HEK293 (cell line): Measurements from ENCODE around the gene DNAJB2.

Source experiments
- KLF1 ChIP-seq: fragments of 450-650 bp; formaldehyde crosslinking; IDR thresholded peaks from 2 replicates; pipeline ENCODE4 v1.5.1; 2016; ENCODE audit warnings: missing biosample characterization, missing genetic modification characterization
- REPIN1 ChIP-seq: fragments of 450-650 bp; formaldehyde crosslinking; IDR thresholded peaks from 2 replicates; pipeline ENCODE4 v1.5.1; 2017; ENCODE audit warnings: missing biosample characterization, missing genetic modification characterization, low read depth
- ZBTB7A ChIP-seq: fragments of 450-650 bp; formaldehyde crosslinking; IDR thresholded peaks from 2 replicates; pipeline ENCODE4 v1.5.1; 2016; ENCODE audit warnings: low read depth, missing biosample characterization, missing genetic modification characterization
- ZNF530 ChIP-seq: fragments of 450-650 bp; formaldehyde crosslinking; IDR thresholded peaks from 2 replicates; pipeline ENCODE4 v1.5.1; 2016; ENCODE audit warnings: low read depth, missing biosample characterization, missing genetic modification characterization
- ZNF701 ChIP-seq: fragments of 450-650 bp; formaldehyde crosslinking; IDR thresholded peaks from 2 replicates; pipeline ENCODE4 v1.5.1; 2016; ENCODE audit warnings: missing biosample characterization, missing genetic modification characterization
- ZNF776 ChIP-seq: fragments of 450-650 bp; formaldehyde crosslinking; IDR thresholded peaks from 2 replicates; pipeline ENCODE4 v1.5.0; 2017; ENCODE audit warnings: missing biosample characterization, missing genetic modification characterization, borderline replicate concordance
- TF ChIP-seq, protein P1 (sequence below): fragments of 450-650 bp; formaldehyde crosslinking; IDR thresholded peaks from 2 replicates; pipeline ENCODE4 v1.5.1; 2016; ENCODE audit warnings: missing biosample characterization, missing genetic modification characterization
- TF ChIP-seq, protein P2 (sequence below): fragments of 450-650 bp; formaldehyde crosslinking; IDR thresholded peaks from 2 replicates; pipeline ENCODE4 v1.5.1; 2016; ENCODE audit warnings: missing biosample characterization, missing genetic modification characterization
- TF ChIP-seq, protein P3 (sequence below): fragments of 450-650 bp; formaldehyde crosslinking; IDR thresholded peaks from 2 replicates; pipeline ENCODE4 v1.5.1; 2016; ENCODE audit warnings: missing biosample characterization, missing genetic modification characterization, low read depth

DNA sequence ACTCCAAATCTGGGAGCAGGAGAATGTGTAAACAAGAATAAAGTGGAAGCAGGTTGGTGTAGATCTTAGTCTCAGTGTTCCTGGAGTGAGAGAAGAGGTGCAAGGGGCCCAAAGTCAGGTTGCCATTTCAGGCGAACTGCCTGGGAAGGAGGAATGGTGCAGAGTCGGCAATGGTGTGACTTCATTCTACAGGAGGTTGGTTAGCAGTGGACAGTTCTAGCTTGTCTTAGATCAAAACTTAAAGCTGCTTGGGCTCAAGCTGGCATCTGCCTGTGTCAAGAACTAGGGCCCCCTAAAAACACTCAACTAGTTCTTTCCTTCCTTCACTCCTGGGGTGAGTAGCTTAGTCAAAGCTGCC lies 30.3 kb upstream of the DNAJB2 start:
- TF ChIP-seq ZNF530 (tag by site-specific recombination): no peak
- TF ChIP-seq REPIN1: no peak
- no peak for TF ChIP-seq ZNF776 (tag by site-specific recombination)
- TF ChIP-seq, protein P1, sequence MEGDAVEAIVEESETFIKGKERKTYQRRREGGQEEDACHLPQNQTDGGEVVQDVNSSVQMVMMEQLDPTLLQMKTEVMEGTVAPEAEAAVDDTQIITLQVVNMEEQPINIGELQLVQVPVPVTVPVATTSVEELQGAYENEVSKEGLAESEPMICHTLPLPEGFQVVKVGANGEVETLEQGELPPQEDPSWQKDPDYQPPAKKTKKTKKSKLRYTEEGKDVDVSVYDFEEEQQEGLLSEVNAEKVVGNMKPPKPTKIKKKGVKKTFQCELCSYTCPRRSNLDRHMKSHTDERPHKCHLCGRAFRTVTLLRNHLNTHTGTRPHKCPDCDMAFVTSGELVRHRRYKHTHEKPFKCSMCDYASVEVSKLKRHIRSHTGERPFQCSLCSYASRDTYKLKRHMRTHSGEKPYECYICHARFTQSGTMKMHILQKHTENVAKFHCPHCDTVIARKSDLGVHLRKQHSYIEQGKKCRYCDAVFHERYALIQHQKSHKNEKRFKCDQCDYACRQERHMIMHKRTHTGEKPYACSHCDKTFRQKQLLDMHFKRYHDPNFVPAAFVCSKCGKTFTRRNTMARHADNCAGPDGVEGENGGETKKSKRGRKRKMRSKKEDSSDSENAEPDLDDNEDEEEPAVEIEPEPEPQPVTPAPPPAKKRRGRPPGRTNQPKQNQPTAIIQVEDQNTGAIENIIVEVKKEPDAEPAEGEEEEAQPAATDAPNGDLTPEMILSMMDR: no peak
- no peak for TF ChIP-seq ZNF701 (tag by site-specific recombination)
- TF ChIP-seq, protein P2, sequence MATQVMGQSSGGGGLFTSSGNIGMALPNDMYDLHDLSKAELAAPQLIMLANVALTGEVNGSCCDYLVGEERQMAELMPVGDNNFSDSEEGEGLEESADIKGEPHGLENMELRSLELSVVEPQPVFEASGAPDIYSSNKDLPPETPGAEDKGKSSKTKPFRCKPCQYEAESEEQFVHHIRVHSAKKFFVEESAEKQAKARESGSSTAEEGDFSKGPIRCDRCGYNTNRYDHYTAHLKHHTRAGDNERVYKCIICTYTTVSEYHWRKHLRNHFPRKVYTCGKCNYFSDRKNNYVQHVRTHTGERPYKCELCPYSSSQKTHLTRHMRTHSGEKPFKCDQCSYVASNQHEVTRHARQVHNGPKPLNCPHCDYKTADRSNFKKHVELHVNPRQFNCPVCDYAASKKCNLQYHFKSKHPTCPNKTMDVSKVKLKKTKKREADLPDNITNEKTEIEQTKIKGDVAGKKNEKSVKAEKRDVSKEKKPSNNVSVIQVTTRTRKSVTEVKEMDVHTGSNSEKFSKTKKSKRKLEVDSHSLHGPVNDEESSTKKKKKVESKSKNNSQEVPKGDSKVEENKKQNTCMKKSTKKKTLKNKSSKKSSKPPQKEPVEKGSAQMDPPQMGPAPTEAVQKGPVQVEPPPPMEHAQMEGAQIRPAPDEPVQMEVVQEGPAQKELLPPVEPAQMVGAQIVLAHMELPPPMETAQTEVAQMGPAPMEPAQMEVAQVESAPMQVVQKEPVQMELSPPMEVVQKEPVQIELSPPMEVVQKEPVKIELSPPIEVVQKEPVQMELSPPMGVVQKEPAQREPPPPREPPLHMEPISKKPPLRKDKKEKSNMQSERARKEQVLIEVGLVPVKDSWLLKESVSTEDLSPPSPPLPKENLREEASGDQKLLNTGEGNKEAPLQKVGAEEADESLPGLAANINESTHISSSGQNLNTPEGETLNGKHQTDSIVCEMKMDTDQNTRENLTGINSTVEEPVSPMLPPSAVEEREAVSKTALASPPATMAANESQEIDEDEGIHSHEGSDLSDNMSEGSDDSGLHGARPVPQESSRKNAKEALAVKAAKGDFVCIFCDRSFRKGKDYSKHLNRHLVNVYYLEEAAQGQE (tag by site-specific recombination): no peak
- no peak for TF ChIP-seq KLF1 (tag by site-specific recombination)
- no peak for TF ChIP-seq ZBTB7A (tag by site-specific recombination)
- TF ChIP-seq, protein P3, sequence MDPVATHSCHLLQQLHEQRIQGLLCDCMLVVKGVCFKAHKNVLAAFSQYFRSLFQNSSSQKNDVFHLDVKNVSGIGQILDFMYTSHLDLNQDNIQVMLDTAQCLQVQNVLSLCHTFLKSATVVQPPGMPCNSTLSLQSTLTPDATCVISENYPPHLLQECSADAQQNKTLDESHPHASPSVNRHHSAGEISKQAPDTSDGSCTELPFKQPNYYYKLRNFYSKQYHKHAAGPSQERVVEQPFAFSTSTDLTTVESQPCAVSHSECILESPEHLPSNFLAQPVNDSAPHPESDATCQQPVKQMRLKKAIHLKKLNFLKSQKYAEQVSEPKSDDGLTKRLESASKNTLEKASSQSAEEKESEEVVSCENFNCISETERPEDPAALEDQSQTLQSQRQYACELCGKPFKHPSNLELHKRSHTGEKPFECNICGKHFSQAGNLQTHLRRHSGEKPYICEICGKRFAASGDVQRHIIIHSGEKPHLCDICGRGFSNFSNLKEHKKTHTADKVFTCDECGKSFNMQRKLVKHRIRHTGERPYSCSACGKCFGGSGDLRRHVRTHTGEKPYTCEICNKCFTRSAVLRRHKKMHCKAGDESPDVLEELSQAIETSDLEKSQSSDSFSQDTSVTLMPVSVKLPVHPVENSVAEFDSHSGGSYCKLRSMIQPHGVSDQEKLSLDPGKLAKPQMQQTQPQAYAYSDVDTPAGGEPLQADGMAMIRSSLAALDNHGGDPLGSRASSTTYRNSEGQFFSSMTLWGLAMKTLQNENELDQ (tag by site-specific recombination): no peak
